Activated naive CD4-positive, alpha-beta T cell (primary cell): ENCODE results near the gene TAF1A.

Experiments used
- DNase-seq, 4 experiments: peaks; one replicate each; lab custom pipeline; 2025; lab: John Stamatoyannopoulos, UW

Gene TAF1A

DNA sequence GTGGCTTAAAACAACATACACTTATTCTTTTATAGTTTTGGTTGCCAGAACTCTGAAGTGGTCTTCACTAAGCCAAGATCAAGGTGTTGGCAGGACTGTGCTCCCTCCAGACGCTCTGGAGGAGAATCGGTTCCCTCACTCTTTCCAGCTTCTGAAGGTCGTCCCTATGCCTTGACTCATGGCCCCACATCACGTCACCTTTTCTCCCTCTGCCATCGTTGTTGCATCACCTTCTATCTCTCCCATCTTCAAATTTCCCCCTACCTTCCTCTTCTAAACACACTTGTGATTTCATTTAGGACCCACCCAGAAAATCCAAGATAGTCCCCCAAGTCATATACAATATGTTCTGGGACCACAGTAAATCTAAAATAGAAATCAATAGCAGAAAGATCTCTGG is 54.3 kb downstream of the TAF1A start:
- no peak for DNase-seq

DNA sequence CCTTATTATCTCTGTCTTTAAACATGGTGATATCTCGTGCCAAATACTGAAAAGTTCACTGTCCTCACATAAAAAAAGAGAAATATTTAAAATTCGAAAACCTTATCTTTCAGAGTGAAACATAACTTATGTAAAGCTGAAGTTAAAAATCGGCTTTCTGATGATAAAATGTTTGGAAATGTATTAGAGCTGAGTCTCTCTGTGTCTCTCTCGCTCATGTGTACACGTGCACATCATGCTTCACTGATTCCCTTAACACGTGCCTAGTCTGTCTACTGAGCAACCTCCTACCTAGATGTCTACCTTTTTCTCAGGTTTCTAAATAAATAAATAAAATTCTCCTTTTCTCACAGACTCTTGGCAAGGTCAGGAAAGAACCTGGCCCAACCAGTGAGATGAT is 58.9 kb downstream of the TAF1A start:
- no peak for DNase-seq

DNA sequence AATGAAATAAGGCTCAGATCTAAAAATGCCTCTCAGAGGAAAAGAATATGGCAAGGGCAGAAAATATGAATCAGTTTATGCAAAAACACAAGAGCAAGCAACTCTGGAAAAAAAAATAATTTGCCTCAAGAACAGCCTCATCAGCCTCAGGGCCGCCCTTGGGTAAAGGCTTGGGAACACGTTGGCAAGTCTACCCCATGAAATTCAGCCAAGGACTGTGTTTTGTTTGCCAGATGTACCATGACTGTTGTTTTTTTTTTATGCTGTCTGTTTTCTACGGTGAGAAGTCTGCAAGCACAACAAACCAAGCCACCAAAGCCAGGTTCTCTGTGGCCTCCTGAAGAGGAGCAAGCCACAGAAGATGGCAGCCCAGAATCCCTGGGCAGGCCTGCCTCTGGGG is 59.8 kb downstream of the TAF1A start:
- no peak for DNase-seq

DNA sequence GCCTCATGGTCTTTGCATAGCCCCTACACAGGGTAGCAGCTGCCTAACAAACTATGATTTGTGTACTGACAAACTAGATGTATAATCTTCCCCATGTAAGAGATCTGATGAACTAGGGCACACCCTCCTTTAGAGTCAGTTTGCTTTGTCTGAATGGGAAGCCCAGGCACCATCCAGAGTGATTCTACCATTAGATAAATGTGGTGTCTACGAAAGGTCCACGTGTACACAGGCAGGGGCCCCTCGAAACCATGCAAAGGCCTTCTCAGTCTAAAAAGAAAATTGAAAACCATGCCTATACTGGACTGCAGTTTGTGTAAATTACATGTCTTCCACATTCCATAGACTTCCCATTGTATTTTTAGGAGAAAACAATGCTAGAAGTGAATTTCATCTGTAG is 60.6 kb downstream of the TAF1A start:
- DNase-seq: no peak

DNA sequence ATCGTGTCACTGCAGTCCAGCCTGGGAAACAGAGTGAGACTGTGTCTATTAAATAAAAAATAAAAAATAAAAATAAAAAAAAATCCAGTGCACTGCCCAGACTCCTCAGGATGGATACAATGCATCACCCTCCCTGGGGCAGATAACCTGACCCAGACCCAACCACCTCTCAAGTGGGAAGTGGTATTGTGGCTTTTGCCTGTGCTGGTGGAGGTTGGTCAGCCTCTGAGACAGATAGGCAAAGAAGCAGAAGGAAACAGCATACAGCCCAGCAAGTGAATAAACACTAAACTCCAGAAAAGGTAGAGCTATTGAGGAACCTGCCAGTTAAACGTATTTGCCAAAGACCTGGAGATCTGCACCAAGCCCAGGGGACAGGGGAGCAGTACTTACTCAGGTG is 63.8 kb downstream of the TAF1A start:
- no peak for DNase-seq

DNA sequence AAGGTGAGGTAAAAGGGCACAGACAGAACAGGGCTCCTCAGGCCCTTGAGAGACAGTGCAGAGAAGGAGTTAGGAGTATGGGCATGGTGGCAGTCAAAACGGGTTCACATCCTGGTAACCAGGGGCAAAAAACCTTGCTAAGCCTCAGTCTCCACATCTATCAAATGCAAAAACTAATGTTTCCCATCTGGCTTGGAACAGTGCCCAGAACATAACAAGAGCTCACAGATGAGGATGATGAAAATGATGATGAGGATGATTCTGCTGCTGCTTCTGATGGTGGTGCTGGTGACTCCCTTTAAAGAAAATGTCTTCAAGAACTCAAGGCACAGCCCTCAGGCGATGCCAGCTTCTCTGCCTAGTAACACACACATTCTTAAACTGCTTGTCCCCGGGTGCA is 65.9 kb downstream of the TAF1A start:
- DNase-seq: no peak

DNA sequence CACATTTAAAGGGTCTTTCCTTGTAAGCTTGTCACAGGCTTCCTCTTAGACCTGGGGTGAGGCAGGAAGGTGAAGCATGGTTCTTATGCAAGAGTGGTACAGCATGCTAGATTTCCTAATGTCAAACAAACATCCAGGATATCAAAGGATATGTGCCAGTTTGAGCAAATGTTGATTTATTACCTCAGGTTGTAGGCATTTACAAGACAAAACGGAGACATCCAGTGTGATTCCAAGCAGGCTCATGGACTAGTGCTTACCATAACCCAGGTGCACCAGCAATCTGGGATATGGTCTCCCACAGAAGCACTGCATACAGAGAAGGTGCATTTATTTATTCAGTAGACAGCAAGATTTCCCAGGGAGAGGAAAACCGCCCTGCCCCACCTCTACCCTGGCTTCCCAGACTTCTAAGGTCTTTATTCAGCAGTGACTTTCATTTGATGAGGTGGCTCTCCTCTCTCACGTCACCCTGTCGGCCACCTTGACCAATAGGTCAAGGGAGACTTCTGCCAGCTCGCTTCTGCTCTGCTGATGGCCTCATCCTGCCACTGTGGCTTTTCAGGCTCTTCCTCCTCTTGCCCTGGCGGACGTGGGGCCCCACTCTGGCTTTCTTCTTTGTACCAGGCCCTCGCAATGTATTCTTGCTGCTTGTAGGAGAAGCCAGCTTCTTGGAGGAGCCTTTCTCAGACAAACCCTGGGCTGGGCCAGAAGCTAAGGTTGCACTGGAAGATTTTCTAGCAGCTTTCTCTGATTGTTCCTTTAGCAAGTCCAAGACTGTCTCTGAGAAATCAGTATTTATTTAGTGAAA is 67.4 kb downstream of the TAF1A start:
- no peak for DNase-seq

DNA sequence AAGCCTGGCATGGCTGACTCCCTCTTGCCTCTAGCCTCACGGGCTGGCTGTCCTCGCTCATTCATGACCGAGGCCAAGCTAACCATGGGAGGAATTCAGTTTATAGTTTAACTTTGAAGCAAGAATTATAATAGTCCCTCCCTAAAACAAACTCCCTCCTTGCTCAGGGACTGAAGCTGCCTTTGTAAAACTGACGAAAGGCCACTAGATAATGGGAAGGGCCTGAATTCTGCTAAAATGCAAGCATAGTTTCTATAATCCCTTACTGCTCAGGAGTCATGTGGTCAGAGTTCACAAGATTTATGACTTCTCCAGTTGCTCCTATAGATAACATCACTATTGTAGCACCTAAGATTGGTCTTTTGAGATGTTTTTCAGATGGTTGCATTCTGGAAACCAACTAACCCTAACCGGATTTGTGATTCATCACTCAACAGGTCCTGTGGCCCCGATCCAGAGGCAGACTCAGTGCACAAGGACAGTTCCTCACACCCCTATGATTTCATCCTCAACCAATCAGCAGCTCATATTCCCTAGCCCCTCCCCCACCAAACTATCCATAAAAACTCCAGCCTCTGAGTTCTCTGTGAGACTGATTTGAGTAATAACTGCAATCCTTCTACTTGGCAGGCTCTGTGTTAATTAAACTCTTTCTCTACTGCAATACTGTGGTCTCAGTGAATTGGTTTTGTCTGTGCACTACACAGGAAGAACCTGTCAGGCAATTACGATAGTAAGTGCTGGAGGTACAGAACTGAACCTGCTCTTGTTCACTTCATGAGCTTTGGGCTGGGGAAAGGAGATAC is 68.2 kb downstream of the TAF1A start:
- no peak for DNase-seq
